Calu3 (cell line): Measurements from ENCODE around the gene SHFL. TPM values are rescaled to one million over a fixed set of nuclear protein-coding genes. Genes with fewer than 3 reads are reported as not detected.

Source experiments
- BruUV-seq: library from RNA; stranded (reverse); fragments of 400-500 nt; replicated peaks from 2 replicates; lab custom pipeline; 2021; lab: Mats Ljungman, UMichigan
- CTCF ChIA-PET: fragments of 300-600 bp; sonication (Branson Sonifier 250); formaldehyde crosslinking; loops from one replicate; lab custom pipeline; 2022; ENCODE audit warnings: antibody characterized with exemption; lab: Charles Lee
- DNase-seq: peaks from one replicate; pipeline ENCODE4 v3.0.0; 2022
- H3K27ac Mint-ChIP-seq: one replicate; pipeline ENCODE4 v1.8.0; 2022; ENCODE audit warnings: mixed read lengths; ENCODE audit not compliant: unreplicated experiment
- H3K27me3 Mint-ChIP-seq: one replicate; pipeline ENCODE4 v1.8.0; 2022; ENCODE audit warnings: mixed read lengths; ENCODE audit not compliant: unreplicated experiment
- H3K36me3 Mint-ChIP-seq: one replicate; pipeline ENCODE4 v1.8.0; 2022; ENCODE audit warnings: mild to moderate bottlenecking, moderate library complexity, mixed read lengths; ENCODE audit not compliant: insufficient read depth, unreplicated experiment
- H3K4me1 Mint-ChIP-seq: one replicate; pipeline ENCODE4 v1.8.0; 2022; ENCODE audit warnings: mild to moderate bottlenecking, low read depth, mixed read lengths; ENCODE audit not compliant: unreplicated experiment
- H3K4me3 Mint-ChIP-seq: one replicate; pipeline ENCODE4 v1.8.0; 2022; ENCODE audit warnings: mild to moderate bottlenecking, low read depth, moderate library complexity, mixed read lengths; ENCODE audit not compliant: unreplicated experiment
- H3K9me3 Mint-ChIP-seq: one replicate; pipeline ENCODE4 v1.8.0; 2022; ENCODE audit warnings: low read depth, mixed read lengths; ENCODE audit not compliant: unreplicated experiment
- CTCF ChIP-seq: fragments of 200-600 bp; IDR thresholded peaks from one replicate; pipeline ENCODE4 v1.8.0; 2022; ENCODE audit warnings: antibody characterized with exemption; ENCODE audit not compliant: unreplicated experiment
- intact Hi-C: fragments of 100-400 bp; cut with micrococcal nuclease; formaldehyde crosslinking; loops from one replicate; pipeline ENCODE4 v1.10.0; 2022; ENCODE audit not compliant: unreplicated experiment
- total RNA-seq: library from RNA; stranded (reverse); gene quantifications from 2 replicates; pipeline ENCODE4 v1.2.3, GENCODE V29; 2022

Gene SHFL
- total RNA-seq, 1 experiment from 2014 or later = 37.3 TPM

GRCh38 chr19:10137751-10138682 lies 51.9 kb downstream of the SHFL start:
- Mint-ChIP-seq H3K9me3 (no peaks in the 10 kb centered on the region), H3K27ac (no peak overlapping the region), H3K4me1 (no peaks in the 10 kb centered on the region), H3K36me3 (peaks cover 22% of the 10 kb centered on the region), H3K4me3 (no peak overlapping the region), H3K27me3 (no peaks in the 10 kb centered on the region)
- no peak for DNase-seq
- BruUV-seq = no TSS peak
- TF ChIP-seq CTCF = no peak
- CTCF ChIA-PET = no interaction called here
- intact Hi-C loops = no loop called here

- Mint-ChIP-seq H3K27ac (no peak overlapping the region), H3K27me3 (no peaks in the 10 kb centered on the region), H3K9me3 (no peaks in the 10 kb centered on the region), H3K36me3 (peaks cover 23% of the 10 kb centered on the region), H3K4me1 (no peaks in the 10 kb centered on the region), H3K4me3 (no peak overlapping the region)
- intact Hi-C loops = no loop called here
- CTCF ChIA-PET = no interaction called here
- no peak for TF ChIP-seq CTCF
- no TSS peak for BruUV-seq
- no peak for DNase-seq
Observed at GRCh38 chr19:10138879-10139795, 53.0 kb downstream of the SHFL start.

GRCh38 chr19:10139952-10140351 lies 53.8 kb downstream of the SHFL start:
- H3K4me1 Mint-ChIP-seq = no peaks in the 10 kb centered on the region
- BruUV-seq = no TSS peak

More at GRCh38 chr19:10139952-10140351, 53.8 kb downstream of the SHFL start:
- H3K9me3 Mint-ChIP-seq = no peaks in the 10 kb centered on the region
- no peaks in the 10 kb centered on the region for H3K27me3 Mint-ChIP-seq
- TF ChIP-seq CTCF = no peak
- CTCF ChIA-PET = no interaction called here
- H3K36me3 Mint-ChIP-seq = peaks cover 23% of the 10 kb centered on the region
- H3K27ac Mint-ChIP-seq = no peak overlapping the region
- intact Hi-C loops = no loop called here
- H3K4me3 Mint-ChIP-seq = no peak overlapping the region
- no peak for DNase-seq
